GM18519 (cell line): ENCODE data around the gene HADH.
"Not testable (repeated sequence)": the region's sequence is repeated elsewhere in the genome, so short reads cannot be mapped to it uniquely, and the experiment has no call there.

Experiments
- ATAC-seq: cut with Tn5 transposase; IDR thresholded peaks from one replicate; pipeline ENCODE4 v1.9.1; 2021; ENCODE audit warnings: mild to moderate bottlenecking, moderate library complexity; ENCODE audit not compliant: unreplicated experiment, low FRiP score

The HADH gene

DNA sequence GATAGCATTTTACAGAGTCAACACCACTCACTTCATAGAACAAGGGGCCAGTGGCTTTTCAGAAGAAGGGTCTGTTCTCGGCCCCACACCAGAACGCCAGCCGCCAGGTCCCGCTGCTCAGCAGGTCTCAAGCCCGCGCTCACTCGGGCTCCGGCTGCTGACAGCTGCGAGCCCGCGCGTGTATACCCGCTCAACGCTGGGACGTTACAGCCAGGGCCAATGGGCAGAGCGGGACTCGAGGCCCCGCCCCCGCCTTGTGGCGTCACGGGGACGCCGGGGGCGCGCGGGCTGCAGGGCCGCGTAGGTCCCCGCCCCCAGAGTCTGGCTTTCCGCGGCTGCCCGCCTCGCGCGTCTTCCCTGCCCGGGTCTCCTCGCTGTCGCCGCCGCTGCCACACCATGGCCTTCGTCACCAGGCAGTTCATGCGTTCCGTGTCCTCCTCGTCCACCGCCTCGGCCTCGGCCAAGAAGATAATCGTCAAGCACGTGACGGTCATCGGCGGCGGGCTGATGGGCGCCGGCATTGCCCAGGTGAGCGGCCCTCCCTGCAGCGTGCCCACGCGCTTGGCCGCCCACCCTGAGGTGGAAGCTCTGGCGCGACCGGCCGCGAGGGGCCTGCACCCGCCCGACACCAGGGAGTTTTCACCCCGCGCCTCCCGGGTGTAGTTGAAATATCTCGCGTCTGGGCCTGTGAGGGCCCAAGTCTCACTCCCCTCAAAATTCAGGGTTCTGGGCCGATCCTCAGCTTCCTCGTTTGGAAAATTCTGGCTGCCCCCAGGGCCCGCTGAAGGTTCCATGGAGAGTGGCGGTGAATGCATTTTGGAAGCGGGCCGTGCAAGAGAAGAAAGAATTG lies at the start of gene HADH:
Gene HADH (plus strand): TSS at position 353 of the 850 bp plus-strand sequence. CDS start 44 bp downstream, at position 397.
- ATAC-seq: peak; percentile 97

DNA sequence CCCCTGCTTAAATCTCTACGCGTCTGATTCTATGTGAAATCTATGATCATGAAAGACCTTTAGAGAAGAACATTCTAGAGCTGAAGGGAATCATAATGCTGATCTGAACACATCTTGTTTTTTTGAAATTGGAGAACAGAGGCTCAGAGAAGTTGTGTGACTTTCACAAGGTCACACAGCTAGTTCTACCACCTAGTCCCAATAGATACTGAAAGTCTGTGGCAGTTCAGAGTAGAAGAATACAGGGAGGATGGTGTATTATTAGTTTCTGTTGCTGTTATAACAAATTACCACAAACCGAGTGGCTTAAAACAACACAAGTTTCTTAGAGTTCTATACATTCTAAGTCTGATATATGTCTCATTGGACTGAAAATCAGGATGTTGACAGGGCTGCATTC lies 43.9 kb upstream of the HADH start:
- no peak for ATAC-seq

DNA sequence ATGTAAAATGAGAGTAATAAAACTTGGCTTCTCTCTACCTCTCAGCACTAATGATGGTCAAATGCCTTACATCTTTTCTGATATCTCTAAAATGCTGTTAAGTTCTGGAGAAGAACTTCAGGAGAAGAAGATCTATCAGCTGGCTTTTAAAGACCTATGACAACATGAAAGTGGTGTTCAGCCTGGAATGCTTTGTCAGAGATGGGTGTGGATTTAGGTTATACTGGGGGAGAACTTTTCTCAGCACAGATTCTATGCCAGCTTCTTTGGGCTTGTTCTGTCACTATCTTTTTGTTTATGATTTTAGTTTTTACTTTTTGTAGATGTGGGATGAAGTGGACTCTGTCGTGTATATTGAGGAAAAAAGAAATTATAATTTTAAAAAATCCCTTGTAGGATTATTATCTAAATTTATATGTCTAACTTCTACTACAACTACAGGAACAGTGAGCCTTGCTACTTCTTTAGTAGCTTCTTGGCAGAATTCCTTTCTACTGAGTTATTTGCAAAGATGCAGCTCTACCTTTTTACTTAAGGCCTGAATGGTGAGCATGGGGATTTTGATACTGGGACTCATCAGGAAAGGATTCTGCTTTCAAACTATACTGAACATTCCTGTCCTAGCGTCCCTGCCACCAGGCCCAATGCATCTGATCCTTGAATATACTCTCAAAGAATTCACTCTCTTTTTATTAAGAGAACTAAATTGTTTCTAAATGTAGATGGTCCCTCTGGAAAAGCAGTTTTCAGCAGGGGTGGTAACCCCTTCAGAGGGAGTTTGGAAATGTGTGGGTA lies 38.7 kb upstream of the HADH start:
- ATAC-seq: no peak

DNA sequence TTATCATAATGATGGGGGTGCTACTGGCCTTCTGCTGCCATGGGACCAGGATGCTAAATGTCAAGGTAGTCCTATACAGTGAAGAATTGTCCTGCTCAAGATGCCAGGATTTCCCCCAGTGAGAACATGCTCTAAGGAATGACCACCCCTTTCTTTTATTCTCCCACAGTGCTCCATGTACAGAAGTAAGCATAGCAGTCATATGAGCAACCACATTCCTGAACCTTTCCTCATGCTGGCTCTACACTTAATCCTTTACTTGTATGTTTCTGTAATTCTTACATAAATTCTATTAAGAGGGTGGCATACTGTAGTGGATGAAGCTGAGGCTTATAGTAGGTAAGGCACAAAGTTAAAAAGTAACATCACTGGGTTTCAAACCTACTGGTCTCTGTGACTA lies 38.1 kb upstream of the HADH start:
- no peak for ATAC-seq

- no peak for ATAC-seq
Measured at GRCh38 chr4:107956011-107956410, 33.7 kb upstream of the HADH start.

DNA sequence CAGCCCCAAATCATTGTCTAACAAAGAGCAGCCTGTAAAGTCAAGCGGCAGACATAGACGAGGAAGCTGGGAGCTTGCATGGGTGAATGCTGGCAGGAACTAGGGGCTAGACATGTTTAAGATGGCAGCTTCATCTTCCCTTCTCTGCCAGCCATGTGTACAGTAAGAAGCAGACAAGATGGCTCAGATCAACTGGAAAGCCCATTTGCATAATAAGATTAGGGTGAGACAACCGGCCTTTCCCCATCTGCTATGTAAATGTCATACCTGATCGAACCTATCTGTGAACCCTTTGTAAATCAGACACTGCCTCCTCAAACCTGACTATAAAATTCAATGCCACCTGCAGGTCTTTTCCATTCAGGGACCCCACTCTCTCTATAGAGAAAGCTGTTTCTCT lies 22.8 kb upstream of the HADH start:
- ATAC-seq: no peak

GRCh38 chr4:107967519-107967918 lies 22.2 kb upstream of the HADH start:
- ATAC-seq: not testable (repeated sequence)

DNA sequence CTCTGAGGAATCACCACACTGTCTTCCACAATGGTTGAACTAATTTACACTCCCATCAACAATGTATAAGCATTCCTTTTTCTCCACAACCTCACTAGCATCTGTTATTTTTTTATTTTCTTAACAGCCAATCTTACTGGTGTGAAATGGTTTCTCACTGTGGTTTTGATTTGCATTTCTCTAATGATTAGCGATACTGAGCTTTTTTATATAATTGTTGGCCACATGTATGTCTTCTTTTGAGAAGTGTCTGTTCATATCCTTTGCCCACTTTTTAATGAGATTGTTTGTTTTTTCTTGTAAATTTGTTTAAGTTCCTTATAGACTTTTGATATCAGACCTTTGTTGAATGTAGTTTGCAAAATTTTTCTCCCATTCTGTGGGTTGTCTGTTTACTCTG lies 21.8 kb upstream of the HADH start:
- not testable (repeated sequence) for ATAC-seq

GRCh38 chr4:107970063-107970798 lies 19.5 kb upstream of the HADH start:
- ATAC-seq: no peak

DNA sequence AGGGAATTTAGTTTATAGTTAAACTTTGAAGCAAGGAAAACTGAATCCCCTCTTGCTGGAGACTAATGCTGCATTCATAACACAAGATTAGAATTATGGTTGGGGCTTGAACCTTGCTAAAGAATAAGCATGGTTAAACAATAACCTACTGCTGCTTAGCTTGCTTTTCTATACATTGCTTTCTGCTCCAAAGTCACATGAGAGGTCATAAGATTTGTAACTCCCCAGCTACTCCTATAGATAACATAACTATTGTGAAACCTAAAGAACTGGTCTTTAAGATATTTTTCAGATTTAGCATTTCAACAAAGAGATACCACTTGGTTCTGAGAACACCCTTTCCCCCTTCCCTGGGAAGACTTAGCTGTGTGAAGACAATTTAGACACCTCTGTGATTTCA lies 17.1 kb upstream of the HADH start:
- no peak for ATAC-seq

DNA sequence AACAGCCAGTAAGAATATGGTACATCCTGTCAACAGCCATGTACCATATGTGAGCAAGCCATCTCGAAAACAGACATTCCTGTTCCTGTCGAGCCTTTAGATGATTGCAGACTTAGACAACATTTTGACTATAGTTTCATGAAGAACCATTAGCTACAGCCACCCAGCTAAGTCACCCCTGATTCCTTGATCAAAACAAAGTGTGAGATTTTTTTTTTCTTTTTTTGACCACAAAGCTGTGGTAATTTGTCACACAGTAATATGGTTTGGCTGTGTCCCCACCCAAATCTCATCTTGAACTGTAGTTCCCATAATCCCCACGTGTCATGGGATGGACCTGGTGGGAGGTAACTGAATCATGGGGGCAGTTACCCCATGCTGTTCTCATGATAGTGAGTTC lies 15.2 kb upstream of the HADH start:
- ATAC-seq: no peak

DNA sequence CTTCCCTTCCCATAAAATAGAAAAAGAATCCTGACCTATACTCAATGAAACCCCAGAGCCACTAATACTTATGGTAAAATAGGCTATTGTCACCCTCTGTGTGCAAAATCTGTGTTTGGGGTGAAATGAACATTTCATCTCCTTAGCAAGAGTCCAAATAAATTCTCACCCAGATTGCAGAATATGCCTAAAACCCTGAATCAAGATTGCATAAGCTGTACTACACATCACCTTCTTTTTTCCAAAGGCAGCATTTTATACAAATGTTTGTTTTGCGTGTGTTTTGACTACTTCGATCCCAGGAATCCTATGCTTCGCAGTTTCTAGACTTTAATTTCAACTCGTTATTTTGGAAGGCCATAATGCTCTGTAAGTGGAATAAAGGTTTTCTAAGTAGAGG lies 12.2 kb upstream of the HADH start:
- no peak for ATAC-seq

DNA sequence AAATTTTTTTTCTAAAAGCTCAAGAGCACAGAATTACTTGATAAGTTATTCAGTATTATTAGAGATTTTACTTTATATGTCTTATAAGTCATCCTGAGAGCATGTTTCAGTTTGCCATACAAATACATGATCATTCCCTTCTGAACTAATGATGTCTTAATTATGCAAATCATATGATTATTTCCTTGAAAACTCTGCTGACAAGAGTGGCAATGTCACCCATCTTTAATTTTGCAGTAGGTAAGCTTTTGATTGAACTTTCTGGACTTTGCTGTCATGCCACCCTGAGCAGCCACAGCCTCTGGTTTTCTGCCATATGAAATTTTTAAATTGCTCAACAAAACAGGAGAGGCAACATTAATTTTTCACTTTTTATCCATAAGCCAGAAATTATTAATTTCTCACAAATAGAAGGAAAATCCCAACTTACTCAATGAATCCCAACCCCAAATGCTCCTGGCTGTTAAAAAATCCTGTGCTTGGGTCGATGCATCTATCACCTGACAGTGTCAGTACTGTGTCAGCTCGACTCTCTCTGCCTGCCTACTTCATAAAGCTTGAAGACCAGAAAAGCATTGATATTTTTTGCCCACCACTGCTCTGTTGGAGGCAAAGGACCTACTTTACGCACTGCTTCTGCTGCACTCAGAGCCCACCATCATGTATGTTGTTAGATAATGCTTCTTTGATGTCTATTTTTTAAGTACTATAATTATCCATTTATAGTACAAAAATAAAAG lies 11.6 kb upstream of the HADH start:
- no peak for ATAC-seq

DNA sequence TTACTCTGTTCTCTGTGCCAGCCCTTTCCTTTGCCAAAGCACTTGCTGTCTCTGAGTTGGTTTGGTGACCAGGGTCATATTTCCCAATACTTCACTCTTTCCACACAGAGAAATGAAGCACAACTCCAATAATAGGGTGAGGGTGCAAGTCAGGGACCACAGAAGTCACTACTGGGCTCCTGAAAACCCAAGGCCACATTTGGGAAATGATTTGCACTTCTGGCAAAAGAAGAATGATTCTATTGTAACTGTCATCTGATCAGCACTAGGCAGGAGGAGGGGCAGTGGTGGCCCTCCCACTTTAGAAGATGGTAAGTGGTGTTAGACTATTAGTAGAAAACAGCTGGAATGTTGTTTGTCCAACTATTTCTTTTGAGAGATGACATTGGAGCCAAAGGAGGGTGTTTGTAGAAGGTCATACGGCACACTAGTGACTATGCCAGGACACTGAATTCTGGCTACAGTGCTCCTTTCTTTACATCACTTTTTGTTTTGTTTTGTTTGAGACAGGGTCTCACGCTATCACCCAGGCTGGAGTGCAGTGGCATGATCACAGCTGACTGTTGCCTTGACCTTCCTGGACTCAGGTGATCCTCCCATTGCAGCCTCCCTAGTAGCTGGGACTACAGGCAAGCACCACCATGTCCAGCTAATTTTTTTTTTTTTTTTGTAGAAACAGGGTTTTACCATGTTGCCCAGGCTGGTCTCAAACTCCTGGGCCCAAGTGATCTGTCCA lies 10.8 kb upstream of the HADH start:
- no peak for ATAC-seq

DNA sequence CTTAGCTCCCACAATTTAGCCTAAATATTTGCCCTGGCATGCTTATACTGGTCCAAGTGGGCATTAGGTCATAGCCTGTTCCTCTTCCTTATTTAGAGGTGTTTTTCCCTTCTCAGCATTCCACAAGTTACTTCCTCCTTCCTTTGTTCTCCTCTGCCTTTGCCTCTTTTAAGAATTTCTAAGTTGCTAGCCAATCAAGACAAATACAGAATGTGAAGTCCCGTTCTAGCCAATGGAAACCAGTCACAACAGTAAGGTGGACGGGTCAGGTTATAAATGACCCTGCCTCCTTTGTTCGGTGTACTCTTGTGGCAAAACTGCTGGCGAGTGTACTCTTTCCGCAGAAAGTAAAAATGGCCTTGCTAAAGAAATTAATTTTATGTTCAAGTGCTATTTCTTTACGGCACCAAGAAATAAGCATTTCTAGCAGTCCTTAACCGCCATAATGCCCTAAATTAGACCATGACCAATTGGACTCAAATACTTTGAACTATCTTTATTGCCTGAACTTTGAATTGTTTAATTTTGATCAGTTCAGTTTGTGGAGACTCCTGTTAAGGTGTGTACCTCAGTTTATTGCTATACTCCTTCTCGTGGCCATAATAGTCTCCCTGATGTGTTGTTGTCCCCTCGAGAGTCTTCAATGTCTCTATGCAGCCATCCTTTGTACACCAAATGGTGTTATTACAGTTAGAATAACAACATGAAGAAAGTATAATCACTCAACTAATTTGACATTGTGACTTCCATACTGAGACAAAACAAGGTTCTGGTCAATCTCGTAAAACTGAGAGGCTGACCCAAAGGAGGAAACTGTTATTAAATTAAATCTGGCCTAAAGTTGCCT lies 1.6 kb upstream of the HADH start:
- ATAC-seq: no peak

DNA sequence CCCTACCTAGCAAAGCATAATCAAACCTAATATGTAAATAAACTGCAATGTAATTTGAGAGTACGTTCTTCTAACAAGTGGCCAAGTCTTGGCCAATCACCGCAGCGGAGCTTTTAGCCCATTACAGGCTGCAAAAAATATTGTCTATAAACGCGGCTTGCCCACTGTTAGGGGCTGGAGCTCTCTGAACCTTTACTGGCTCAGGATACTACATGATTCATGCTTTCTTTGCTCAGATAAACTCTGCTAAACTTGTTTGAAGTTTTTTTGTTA lies 990 bp upstream of the HADH start:
- no peak for ATAC-seq

DNA sequence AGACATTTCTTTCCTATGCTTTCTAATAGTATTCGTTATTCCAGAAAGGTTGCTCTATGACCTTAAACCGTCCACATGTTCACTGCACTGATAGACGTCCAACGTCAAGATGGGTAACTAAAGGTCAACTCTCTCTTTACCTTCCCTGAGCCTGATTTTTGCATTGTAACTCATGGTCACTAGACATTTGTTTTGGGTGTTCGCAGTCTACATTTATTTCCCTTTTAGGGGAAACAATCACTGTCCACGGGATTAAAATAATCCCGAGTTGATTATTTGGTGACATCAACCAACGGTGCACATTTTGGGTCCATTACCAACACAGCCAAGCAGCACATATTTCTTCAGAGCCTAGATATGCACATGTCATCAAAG lies 540 bp upstream of the HADH start:
- ATAC-seq: no peak

- ATAC-seq: no peak
Measured at GRCh38 chr4:107991945-107992630, 2.4 kb downstream of the HADH start.

GRCh38 chr4:107993969-107994368 lies 4.3 kb downstream of the HADH start:
- peak; percentile 30 for ATAC-seq
